H1 (cell line): Measurements from ENCODE around the gene HAGH. TPM values are rescaled to one million over a fixed set of nuclear protein-coding genes. Genes with fewer than 3 reads are reported as not detected.

Source experiments
- CTCF ChIA-PET: fragments of 300-600 bp; sonication (Branson Sonifier 250); formaldehyde crosslinking; loops from one replicate; lab custom pipeline; 2021; ENCODE audit not compliant: partially characterized antibody; lab: Charles Lee
- POLR2A ChIA-PET: fragments of 300-600 bp; sonication (Branson Sonifier 250); formaldehyde crosslinking; loops from one replicate; lab custom pipeline; 2021; ENCODE audit warnings: inconsistent platforms; ENCODE audit not compliant: partially characterized antibody; lab: Charles Lee
- DNase-seq, 2 experiments: peaks; one replicate each; pipeline versions ENCODE4 v3.0.0 to v3.0.0-alpha.2; 2010 to 2022; ENCODE audit warnings: low spot score in 2 of 2, low read depth in 1 of 2, mixed read lengths in 1 of 2
- FAIRE-seq: peaks from 2 replicates; lab custom pipeline; 2011; peaks lifted over from hg19 to GRCh38; lab: Jason Lieb, UNC
- H2AFZ ChIP-seq: 2 replicates; pipeline ENCODE4 v1.8.1; 2012; ENCODE audit warnings: low read length, inconsistent platforms
- H2AK5ac ChIP-seq: 2 replicates; pipeline ENCODE4 v1.6.1; 2013; ENCODE audit warnings: low read depth, low read length
- H2BK120ac ChIP-seq: replicated peaks from 2 replicates; pipeline ENCODE3; 2013; ENCODE audit warnings: low read depth, low read length, inconsistent platforms
- H2BK12ac ChIP-seq: 2 replicates; pipeline ENCODE4 v1.6.1; 2013; ENCODE audit warnings: low read depth, low read length
- H2BK15ac ChIP-seq: 2 replicates; pipeline ENCODE4 v1.6.1; 2013; ENCODE audit warnings: low read length
- H2BK20ac ChIP-seq: 2 replicates; pipeline ENCODE4 v1.6.1; 2013; ENCODE audit warnings: low read length
- H2BK5ac ChIP-seq: 2 replicates; pipeline ENCODE4 v1.6.1; 2013; ENCODE audit warnings: low read depth, low read length
- H3K14ac ChIP-seq: 2 replicates; pipeline ENCODE4 v1.6.1; 2013; ENCODE audit warnings: inconsistent platforms; ENCODE audit not compliant: insufficient read length
- H3K18ac ChIP-seq: 2 replicates; pipeline ENCODE4 v1.6.1; 2013; ENCODE audit warnings: low read length; ENCODE audit errors: extremely low read depth
- H3K23ac ChIP-seq: 2 replicates; pipeline ENCODE4 v1.6.1; 2013; ENCODE audit warnings: inconsistent platforms; ENCODE audit not compliant: insufficient read length
- H3K23me2 ChIP-seq: 2 replicates; pipeline ENCODE4 v1.6.1; 2013; ENCODE audit warnings: low read depth, low read length
- H3K27ac ChIP-seq: 2 replicates; pipeline ENCODE4 v1.6.1; 2011; ENCODE audit warnings: low read depth, low read length, inconsistent platforms
- H3K27me3 ChIP-seq, 4 experiments: replicated peaks in 1 of 4; 1 replicate in 1 of 4; 2 replicates in 3 of 4; pipeline versions ENCODE4 v1.6.1 to v1.8.1; 2011 to 2013; ENCODE audit warnings: low read length in 3 of 4, mild to moderate bottlenecking in 3 of 4, inconsistent platforms in 2 of 4, mixed read lengths in 2 of 4, moderate library complexity in 1 of 4; ENCODE audit not compliant: control insufficient read depth in 3 of 4, insufficient read depth in 3 of 4; ENCODE audit errors: extremely low read depth in 1 of 4
- H3K36me3 ChIP-seq, 4 experiments: 2 replicates each; pipeline versions ENCODE4 v1.6.1 to v1.8.1; 2011 to 2013; ENCODE audit warnings: mild to moderate bottlenecking in 4 of 4, low read length in 3 of 4, moderate library complexity in 2 of 4, control low read depth in 1 of 4, inconsistent platforms in 1 of 4; ENCODE audit not compliant: insufficient read depth in 4 of 4, control insufficient read depth in 2 of 4
- H3K4ac ChIP-seq: replicated peaks from 2 replicates; pipeline ENCODE3; 2013; ENCODE audit warnings: low read length, low read depth, mixed read lengths, inconsistent platforms; ENCODE audit not compliant: insufficient read length
- H3K4me1 ChIP-seq, 4 experiments: replicated peaks in 1 of 4; 1 replicate in 1 of 4; 2 replicates in 3 of 4; pipeline versions ENCODE4 v1.6.1 to v1.8.1; 2011 to 2013; ENCODE audit warnings: low read length in 3 of 4, inconsistent platforms in 2 of 4, mixed read lengths in 1 of 4; ENCODE audit not compliant: insufficient read depth in 4 of 4, control insufficient read depth in 3 of 4
- H3K4me2 ChIP-seq, 2 experiments: 2 replicates each; pipeline versions ENCODE4 v1.6.1 to v1.8.1; 2011 to 2013; ENCODE audit warnings: low read depth in 2 of 2, low read length in 2 of 2, control low read depth in 1 of 2, inconsistent platforms in 1 of 2, mild to moderate bottlenecking in 1 of 2; ENCODE audit not compliant: insufficient read depth in 1 of 2
- H3K4me3 ChIP-seq, 4 experiments: fragments of 200-600, 300-600 bp in 1 of 4; sonication (generic), shearing (Covaris generic), sonication (Bioruptor Twin) in 1 of 4; 2 replicates each; pipeline versions ENCODE4 v1.5.1 to v1.8.1; 2011 to 2016; ENCODE audit warnings: low read length in 4 of 4, low read depth in 3 of 4, control low read depth in 2 of 4, inconsistent platforms in 2 of 4, mild to moderate bottlenecking in 2 of 4, mixed read lengths in 1 of 4, moderate library complexity in 1 of 4; ENCODE audit not compliant: insufficient read depth in 2 of 4; ENCODE audit errors: extremely low read depth in 1 of 4
- H3K56ac ChIP-seq: replicated peaks from 2 replicates; pipeline ENCODE3; 2013; ENCODE audit warnings: low read depth, mild to moderate bottlenecking, mixed read lengths, low read length, inconsistent platforms; ENCODE audit not compliant: insufficient read length
- H3K79me1 ChIP-seq: 2 replicates; pipeline ENCODE4 v1.6.1; 2013; ENCODE audit warnings: low read depth, low read length, control low read depth
- H3K79me2 ChIP-seq, 2 experiments: 2 replicates each; pipeline versions ENCODE4 v1.6.1 to v1.8.1; 2012 to 2013; ENCODE audit warnings: low read length in 2 of 2, mild to moderate bottlenecking in 2 of 2, inconsistent platforms in 1 of 2; ENCODE audit not compliant: insufficient read depth in 2 of 2, control insufficient read depth in 1 of 2
- H3K9ac ChIP-seq, 4 experiments: replicated peaks in 1 of 4; 1 replicate in 1 of 4; 2 replicates in 3 of 4; pipeline versions ENCODE4 v1.6.1 to v1.8.1; 2011 to 2013; ENCODE audit warnings: low read depth in 3 of 4, low read length in 3 of 4, control low read depth in 2 of 4, mild to moderate bottlenecking in 2 of 4, moderate library complexity in 2 of 4, inconsistent platforms in 1 of 4; ENCODE audit errors: extremely low read depth in 1 of 4
- H3K9me3 ChIP-seq, 2 experiments: 2 replicates each; pipeline versions ENCODE4 v1.6.1 to v1.8.1; 2012 to 2013; ENCODE audit warnings: mild to moderate bottlenecking in 2 of 2, moderate library complexity in 2 of 2, control low read depth in 1 of 2, inconsistent platforms in 1 of 2, low read depth in 1 of 2, low read length in 1 of 2, mixed read lengths in 1 of 2; ENCODE audit not compliant: insufficient read depth in 2 of 2
- H4K20me1 ChIP-seq, 2 experiments: replicated peaks in 1 of 2; 2 replicates each; pipeline versions ENCODE3 to v1.8.1; 2011 to 2013; ENCODE audit warnings: inconsistent platforms in 2 of 2, low read length in 2 of 2, mild to moderate bottlenecking in 1 of 2; ENCODE audit not compliant: insufficient read depth in 2 of 2, control insufficient read depth in 1 of 2
- H4K5ac ChIP-seq: 2 replicates; pipeline ENCODE4 v1.6.1; 2013; ENCODE audit warnings: low read length, low read depth, mixed read lengths, inconsistent platforms; ENCODE audit not compliant: insufficient read length
- H4K8ac ChIP-seq: 2 replicates; pipeline ENCODE4 v1.8.0; 2013; ENCODE audit warnings: mild to moderate bottlenecking, moderate library complexity, low read length, inconsistent platforms; ENCODE audit not compliant: insufficient read depth; ENCODE audit errors: extremely low read depth
- H4K91ac ChIP-seq: replicated peaks from 2 replicates; pipeline ENCODE3; 2013; ENCODE audit warnings: low read length, mixed read lengths, inconsistent platforms; ENCODE audit not compliant: insufficient read length
- BRCA1 ChIP-seq: IDR thresholded peaks from 2 replicates; pipeline ENCODE4 v1.6.1; 2012; ENCODE audit warnings: low read depth, low read length, improper control_type of control experiment
- CBX8 ChIP-seq: fragments of 300-800, 300-1000 bp; sonication (generic); IDR thresholded peaks from 2 replicates; pipeline ENCODE4 v1.7.1; 2016; ENCODE audit warnings: low read depth, low read length, borderline replicate concordance
- CEBPB ChIP-seq: IDR thresholded peaks from 2 replicates; pipeline ENCODE4 v1.6.1; 2012; ENCODE audit warnings: low read depth, low read length
- CHD2 ChIP-seq: IDR thresholded peaks from 2 replicates; pipeline ENCODE4 v1.6.1; 2012; ENCODE audit warnings: low read length, improper control_type of control experiment
- CREB1 ChIP-seq: IDR thresholded peaks from 2 replicates; pipeline ENCODE4 v1.6.1; 2012; ENCODE audit warnings: inconsistent platforms
- EP300 ChIP-seq, 2 experiments: IDR thresholded peaks; 1 replicate in 1 of 2; 2 replicates in 1 of 2; pipeline ENCODE4 v1.6.1; 2011 to 2012; ENCODE audit warnings: low read depth in 2 of 2, low read length in 2 of 2, mild to moderate bottlenecking in 2 of 2, borderline replicate concordance in 1 of 2, inconsistent platforms in 1 of 2, moderate library complexity in 1 of 2
- NANOG ChIP-seq: IDR thresholded peaks from 2 replicates; pipeline ENCODE4 v1.6.1; 2011; ENCODE audit warnings: low read length, low read depth, mild to moderate bottlenecking, inconsistent platforms; ENCODE audit not compliant: insufficient read depth, poor library complexity, severe bottlenecking
- POU5F1 ChIP-seq: IDR thresholded peaks from 2 replicates; pipeline ENCODE4 v1.6.1; 2011; ENCODE audit warnings: low read depth, mild to moderate bottlenecking, low read length, moderate library complexity
- TAF7 ChIP-seq: optimal IDR thresholded peaks from 2 replicates; pipeline ENCODE3; 2011; ENCODE audit warnings: low read depth, mild to moderate bottlenecking, inconsistent platforms, low read length, moderate library complexity, borderline replicate concordance
- TBP ChIP-seq: IDR thresholded peaks from 2 replicates; pipeline ENCODE4 v1.6.1; 2011; ENCODE audit warnings: low read depth, low read length, improper control_type of control experiment
- WGBS, 2 experiments: shearing (Covaris generic) in 1 of 2; methylation state at CpG; one replicate each; pipeline versions ENCODE4 v1.1.6 to v1.1.7; 2013 to 2015; ENCODE audit warnings: low lambda C conversion rate in 2 of 2, mixed read lengths in 2 of 2, inconsistent platforms in 1 of 2, low coverage in 1 of 2, missing lambda C conversion rate in 1 of 2; ENCODE audit not compliant: insufficient replicate concordance in 2 of 2, insufficient coverage in 1 of 2, insufficient read length in 1 of 2; ENCODE audit errors: extremely low coverage in 1 of 2, missing lambda C conversion rate in 1 of 2; 5-methylcytosine and 5-hydroxymethylcytosine counted together
- polyA plus RNA-seq, 7 experiments: library from polyadenylated mRNA; depleted of rRNA in 3 of 7; stranded (reverse) in 5 of 7; unstranded in 2 of 7; fragments of >200 nt in 5 of 7; fragments of 200-250 nt in 2 of 7; gene quantifications; 1 replicate in 5 of 7; 2 replicates in 1 of 7; 4 replicates in 1 of 7; pipeline versions ENCODE4 v1.2.1 to v1.2.3, GENCODE V29; 2011 to 2013; ENCODE audit warnings: missing spikeins in 2 of 7, mixed read lengths in 2 of 7
- total RNA-seq: library from RNA; stranded (reverse); fragmentation: NEBNext Ultra II Directional; extraction: Animal tissue kit (Norgen Biotek cat#: 25700); gene quantifications from 2 replicates; pipeline ENCODE4 v1.2.1, GENCODE V29; 2021
- TF ChIP-seq, protein P1 (sequence below): IDR thresholded peaks from 2 replicates; pipeline ENCODE4 v1.6.1; 2011; ENCODE audit warnings: low read length, improper control_type of control experiment

The HAGH gene
- total and polyA plus RNA-seq, 2 of the 8 experiments (the other 6 are each of a cell fraction or from before 2014, with no cell fraction given), result 28.7 to 40.6 TPM

DNA sequence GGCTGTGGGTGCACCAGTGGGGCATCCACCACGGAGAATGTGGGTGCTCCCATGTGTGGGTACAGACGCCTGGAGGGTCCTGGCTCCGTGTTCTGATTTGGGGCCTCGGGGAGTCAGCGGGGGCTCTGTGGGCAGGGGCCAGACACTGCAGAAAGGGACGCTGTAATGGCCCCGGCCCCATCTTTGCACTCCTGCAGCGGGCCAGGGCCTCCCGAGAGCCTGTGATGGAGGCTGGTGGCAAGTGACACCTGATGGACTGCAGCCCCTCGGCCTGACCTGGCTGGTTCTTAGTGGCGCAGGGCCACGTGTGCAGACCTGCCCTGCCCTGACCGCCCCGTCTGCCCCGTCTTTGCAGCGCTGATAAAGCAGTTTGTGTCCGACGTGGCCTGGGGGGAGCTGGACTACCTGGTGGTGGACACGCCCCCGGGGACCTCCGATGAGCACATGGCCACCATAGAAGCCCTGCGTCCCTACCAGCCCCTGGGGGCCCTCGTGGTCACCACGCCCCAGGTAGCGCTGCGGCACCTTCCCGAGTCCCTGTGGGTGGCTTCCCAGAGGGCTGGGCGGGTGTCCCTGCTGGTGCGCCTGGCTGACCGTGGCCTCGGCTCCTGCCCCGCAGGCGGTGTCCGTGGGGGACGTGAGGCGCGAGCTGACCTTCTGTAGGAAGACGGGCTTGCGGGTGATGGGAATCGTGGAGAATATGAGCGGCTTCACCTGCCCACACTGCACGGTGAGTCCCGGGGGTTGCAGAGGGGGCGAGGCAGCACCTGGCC lies 39.1 kb downstream of the HAGH start:
- H2AFZ ChIP-seq, result no peak overlapping the region
- H3K27ac ChIP-seq, result no peak overlapping the region
- ChIA-PET CTCF (interaction anchor here (1.8 kb wide), 1 partner anchor 63 kb away, joined by 7 read pairs; no protein-coding TSS in a partner anchor), POLR2A (interaction anchor here (1.6 to 4.0 kb wide), 5 partner anchors 8 to 33 kb away, joined by 3 to 15 read pairs (median 5); partner anchors contain the start of gene NME3)
- no peak overlapping the region for H2BK120ac ChIP-seq
- no peaks in the 10 kb centered on the region for H3K9me3 ChIP-seq
- no peak overlapping the region for H2BK15ac ChIP-seq
- H2BK12ac ChIP-seq, result no peak overlapping the region
- H3K23ac ChIP-seq, result no peak overlapping the region
- H3K27me3 ChIP-seq, result no peaks in the 10 kb centered on the region
- H3K79me2 ChIP-seq, result peaks cover 0 to 35% of the 10 kb centered on the region in 2 experiments; a peak in 3 of 4 replicates
- FAIRE-seq (no peak), DNase-seq (no peak)
- H3K36me3 ChIP-seq, result peaks cover 0 to 44% (median 2%) of the 10 kb centered on the region in 4 experiments; a peak in 4 of 8 replicates
- peaks cover 20 to 21% of the 10 kb centered on the region in 2 experiments for H4K20me1 ChIP-seq
- H3K18ac ChIP-seq, result no peak overlapping the region
- no peak overlapping the region for H3K14ac ChIP-seq
- no peak overlapping the region for H3K56ac ChIP-seq
- H3K4me1 ChIP-seq, result no peaks in the 10 kb centered on the region; a peak in 1 of 7 replicates
- H3K4ac ChIP-seq, result no peak overlapping the region
- no peak overlapping the region for H4K91ac ChIP-seq
- H3K79me1 ChIP-seq, result peaks cover 13% of the 10 kb centered on the region; the same call in 1 of the 2 replicates
- no peak overlapping the region for H3K4me2 ChIP-seq
- H2BK20ac ChIP-seq, result no peak overlapping the region
- H2AK5ac ChIP-seq, result no peak overlapping the region
- WGBS, 2 experiments, result 97% methylated on average over 23 of the region's 44 CpGs; no CpG with 5 or more reads in 1 of the 2 experiments
- peaks cover 3% of the 10 kb centered on the region; the same call in 1 of the 2 replicates for H3K23me2 ChIP-seq
- H2BK5ac ChIP-seq, result no peak overlapping the region
- H4K8ac ChIP-seq, result 0 out of 2 replicates have a peak overlapping the region, but pooled peaks have one; percentile 51
- no peak overlapping the region for H3K9ac ChIP-seq
- no peak overlapping the region for H4K5ac ChIP-seq
- H3K4me3 ChIP-seq, result no peak overlapping the region
- no peak for TF ChIP-seq POU5F1
- TF ChIP-seq CHD2, result no peak
- TF ChIP-seq, protein P1, sequence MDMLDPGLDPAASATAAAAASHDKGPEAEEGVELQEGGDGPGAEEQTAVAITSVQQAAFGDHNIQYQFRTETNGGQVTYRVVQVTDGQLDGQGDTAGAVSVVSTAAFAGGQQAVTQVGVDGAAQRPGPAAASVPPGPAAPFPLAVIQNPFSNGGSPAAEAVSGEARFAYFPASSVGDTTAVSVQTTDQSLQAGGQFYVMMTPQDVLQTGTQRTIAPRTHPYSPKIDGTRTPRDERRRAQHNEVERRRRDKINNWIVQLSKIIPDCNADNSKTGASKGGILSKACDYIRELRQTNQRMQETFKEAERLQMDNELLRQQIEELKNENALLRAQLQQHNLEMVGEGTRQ, result no peak
- no peak for TF ChIP-seq EP300 (IDR thresholded peaks at IDR 0.05; ENCODE audit: borderline replicate concordance in 1 of 2, low read depth in 2 of 2, low read length in 2 of 2)
- no peak for TF ChIP-seq TAF7
- no peak for TF ChIP-seq NANOG
- TF ChIP-seq CBX8, result no peak
- TF ChIP-seq BRCA1, result no peak
- TF ChIP-seq CREB1, result no peak
- no peak for TF ChIP-seq CEBPB
- no peak for TF ChIP-seq TBP
